Calu3 (cell line): ENCODE measurements around the gene SYNPR. TPM values are rescaled to one million over a fixed set of nuclear protein-coding genes. Genes with fewer than 3 reads are reported as not detected.
A peak's percentile ranks its signal among the peaks of the same experiment; 100 is the strongest.

Experiments
- BruUV-seq: library from RNA; stranded (reverse); fragments of 400-500 nt; replicated peaks from 2 replicates; lab custom pipeline; 2021; lab: Mats Ljungman, UMichigan
- CTCF ChIA-PET: fragments of 300-600 bp; sonication (Branson Sonifier 250); formaldehyde crosslinking; loops from one replicate; lab custom pipeline; 2022; ENCODE audit warnings: antibody characterized with exemption; lab: Charles Lee
- DNase-seq: peaks from one replicate; pipeline ENCODE4 v3.0.0; 2022
- H3K27ac Mint-ChIP-seq: one replicate; pipeline ENCODE4 v1.8.0; 2022; ENCODE audit warnings: mixed read lengths; ENCODE audit not compliant: unreplicated experiment
- H3K27me3 Mint-ChIP-seq: one replicate; pipeline ENCODE4 v1.8.0; 2022; ENCODE audit warnings: mixed read lengths; ENCODE audit not compliant: unreplicated experiment
- H3K36me3 Mint-ChIP-seq: one replicate; pipeline ENCODE4 v1.8.0; 2022; ENCODE audit warnings: mild to moderate bottlenecking, moderate library complexity, mixed read lengths; ENCODE audit not compliant: insufficient read depth, unreplicated experiment
- H3K4me1 Mint-ChIP-seq: one replicate; pipeline ENCODE4 v1.8.0; 2022; ENCODE audit warnings: mild to moderate bottlenecking, low read depth, mixed read lengths; ENCODE audit not compliant: unreplicated experiment
- H3K4me3 Mint-ChIP-seq: one replicate; pipeline ENCODE4 v1.8.0; 2022; ENCODE audit warnings: mild to moderate bottlenecking, low read depth, moderate library complexity, mixed read lengths; ENCODE audit not compliant: unreplicated experiment
- H3K9me3 Mint-ChIP-seq: one replicate; pipeline ENCODE4 v1.8.0; 2022; ENCODE audit warnings: low read depth, mixed read lengths; ENCODE audit not compliant: unreplicated experiment
- intact Hi-C: fragments of 100-400 bp; cut with micrococcal nuclease; formaldehyde crosslinking; loops from one replicate; pipeline ENCODE4 v1.10.0; 2022; ENCODE audit not compliant: unreplicated experiment
- total RNA-seq: library from RNA; stranded (reverse); gene quantifications from 2 replicates; pipeline ENCODE4 v1.2.3, GENCODE V29; 2022
- TF ChIP-seq, protein P1 (sequence below): fragments of 200-600 bp; IDR thresholded peaks from one replicate; pipeline ENCODE4 v1.8.0; 2022; ENCODE audit warnings: antibody characterized with exemption; ENCODE audit not compliant: unreplicated experiment

SYNPR gene
- total RNA-seq, 1 experiment from 2014 or later: 0.90 TPM

DNA sequence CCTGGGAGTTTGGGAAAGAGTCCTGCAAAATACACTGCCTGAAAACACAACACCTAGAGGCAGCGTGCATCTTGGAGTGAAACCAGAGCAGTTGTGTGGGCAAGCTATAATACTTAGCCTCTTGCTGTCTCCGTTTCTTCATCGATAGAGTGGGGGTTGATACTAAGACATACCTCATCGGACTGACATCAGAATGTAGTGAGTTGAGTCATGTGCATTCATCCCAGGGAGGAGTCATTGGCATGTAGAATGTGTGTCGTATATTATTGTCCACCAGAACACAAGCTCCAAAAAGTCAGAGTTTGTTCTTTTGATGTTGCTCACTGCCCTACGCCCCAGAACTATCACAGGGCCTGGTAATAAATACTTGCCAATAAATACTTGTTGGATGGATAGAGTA lies 378.7 kb downstream of the SYNPR start:
- BruUV-seq: no TSS peak
- intact Hi-C loops: no loop called here
- Mint-ChIP-seq H3K27me3 (no peaks in the 10 kb centered on the region), H3K4me1 (peaks cover 10% of the 10 kb centered on the region), H3K36me3 (no peaks in the 10 kb centered on the region), H3K9me3 (no peaks in the 10 kb centered on the region), H3K4me3 (no peak overlapping the region), H3K27ac (no peak overlapping the region)
- no peak for DNase-seq
- CTCF ChIA-PET: no interaction called here
- TF ChIP-seq, protein P1, sequence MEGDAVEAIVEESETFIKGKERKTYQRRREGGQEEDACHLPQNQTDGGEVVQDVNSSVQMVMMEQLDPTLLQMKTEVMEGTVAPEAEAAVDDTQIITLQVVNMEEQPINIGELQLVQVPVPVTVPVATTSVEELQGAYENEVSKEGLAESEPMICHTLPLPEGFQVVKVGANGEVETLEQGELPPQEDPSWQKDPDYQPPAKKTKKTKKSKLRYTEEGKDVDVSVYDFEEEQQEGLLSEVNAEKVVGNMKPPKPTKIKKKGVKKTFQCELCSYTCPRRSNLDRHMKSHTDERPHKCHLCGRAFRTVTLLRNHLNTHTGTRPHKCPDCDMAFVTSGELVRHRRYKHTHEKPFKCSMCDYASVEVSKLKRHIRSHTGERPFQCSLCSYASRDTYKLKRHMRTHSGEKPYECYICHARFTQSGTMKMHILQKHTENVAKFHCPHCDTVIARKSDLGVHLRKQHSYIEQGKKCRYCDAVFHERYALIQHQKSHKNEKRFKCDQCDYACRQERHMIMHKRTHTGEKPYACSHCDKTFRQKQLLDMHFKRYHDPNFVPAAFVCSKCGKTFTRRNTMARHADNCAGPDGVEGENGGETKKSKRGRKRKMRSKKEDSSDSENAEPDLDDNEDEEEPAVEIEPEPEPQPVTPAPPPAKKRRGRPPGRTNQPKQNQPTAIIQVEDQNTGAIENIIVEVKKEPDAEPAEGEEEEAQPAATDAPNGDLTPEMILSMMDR: no peak

DNA sequence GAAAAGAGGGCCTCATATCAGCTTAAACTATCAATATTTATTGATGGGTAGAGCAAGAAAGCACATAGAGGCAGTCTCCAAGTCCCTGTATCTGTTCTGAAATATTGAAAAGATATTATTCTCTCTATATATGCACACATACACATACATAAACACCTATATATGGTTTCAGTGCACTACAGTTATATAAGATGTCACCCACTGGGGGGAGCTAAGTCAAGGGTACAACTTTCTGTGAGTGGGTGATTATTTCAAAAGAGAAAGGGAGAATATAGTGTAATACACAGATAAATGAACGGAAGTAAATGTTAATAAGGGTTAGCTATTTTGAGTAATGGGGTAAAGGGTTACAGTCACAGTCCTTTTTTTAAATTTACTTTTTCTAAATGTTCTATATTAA lies 383.1 kb downstream of the SYNPR start:
- H3K27me3 Mint-ChIP-seq: no peaks in the 10 kb centered on the region
- DNase-seq: peak; percentile 23
- CTCF ChIA-PET: interaction anchor here (0.6 to 2.0 kb wide), 3 partner anchors 131 to 310 kb away, joined by 3 to 17 read pairs (median 7); no protein-coding TSS in a partner anchor
- no peak overlapping the region for H3K27ac Mint-ChIP-seq
- H3K36me3 Mint-ChIP-seq: no peaks in the 10 kb centered on the region
- TF ChIP-seq, protein P1: no peak
- H3K4me1 Mint-ChIP-seq: peaks cover 1% of the 10 kb centered on the region
- H3K9me3 Mint-ChIP-seq: no peaks in the 10 kb centered on the region
- no TSS peak for BruUV-seq
- no peak overlapping the region for H3K4me3 Mint-ChIP-seq
- intact Hi-C loops: loop anchor here (5.0 kb wide), 1 partner anchor 131 kb away; no protein-coding TSS in a partner anchor

DNA sequence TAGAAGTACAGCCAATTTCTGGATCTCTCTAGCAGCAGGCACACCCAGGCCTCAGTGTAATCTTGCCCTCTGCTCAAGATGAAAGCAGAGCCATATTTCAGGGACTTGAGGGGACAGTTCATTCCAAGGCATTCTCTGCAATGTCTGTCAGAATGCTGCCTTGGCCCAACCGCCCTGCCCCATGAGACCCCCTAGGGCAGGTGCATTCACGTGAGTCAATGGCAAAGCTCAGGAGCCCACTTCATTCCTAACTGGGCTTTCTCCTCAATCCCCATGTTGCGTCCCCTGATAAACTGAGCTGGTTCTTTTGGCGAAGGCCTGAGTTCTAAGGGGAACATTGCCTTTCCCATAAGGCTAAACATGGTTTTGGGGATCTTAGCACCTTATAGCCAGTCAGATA lies 383.9 kb downstream of the SYNPR start:
- CTCF ChIA-PET: interaction anchor here (0.7 to 2.0 kb wide), 6 partner anchors 130 to 312 kb away, joined by 3 to 17 read pairs (median 4); partner anchors contain the start of gene C3orf49
- BruUV-seq: no TSS peak
- intact Hi-C loops: loop anchor here (1.0 to 5.0 kb wide), 4 partner anchors 130 to 311 kb away; partner anchors contain the start of gene C3orf49

DNA sequence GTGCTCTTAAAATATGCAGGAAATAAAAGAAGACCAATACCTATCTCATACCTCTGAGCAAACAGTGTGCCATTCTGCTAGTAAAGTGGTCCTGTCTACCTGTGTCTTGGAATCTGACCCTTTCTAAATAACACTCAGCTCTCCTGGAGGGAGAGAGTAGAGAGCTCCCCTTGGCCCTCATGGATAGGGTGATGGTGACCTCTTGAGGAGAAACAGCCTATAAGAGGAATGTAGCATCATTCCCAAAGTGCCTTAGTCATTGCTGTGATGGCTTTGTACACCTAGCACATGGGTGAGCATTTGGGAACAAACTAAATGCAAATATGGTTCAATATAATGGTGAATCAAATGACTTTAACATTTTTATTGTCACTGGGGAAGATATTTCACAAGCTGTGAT lies 384.4 kb downstream of the SYNPR start:
- BruUV-seq: no TSS peak
- no peaks in the 10 kb centered on the region for H3K9me3 Mint-ChIP-seq
- intact Hi-C loops: loop anchor here (1.0 to 5.0 kb wide), 4 partner anchors 130 to 311 kb away; partner anchors contain the start of gene C3orf49
- H3K27ac Mint-ChIP-seq: no peak overlapping the region
- H3K27me3 Mint-ChIP-seq: no peaks in the 10 kb centered on the region
- TF ChIP-seq, protein P1: no peak
- CTCF ChIA-PET: interaction anchor here (0.7 to 2.0 kb wide), 6 partner anchors 130 to 312 kb away, joined by 3 to 17 read pairs (median 4); partner anchors contain the start of gene C3orf49
- H3K36me3 Mint-ChIP-seq: no peaks in the 10 kb centered on the region
- no peaks in the 10 kb centered on the region for H3K4me1 Mint-ChIP-seq
- DNase-seq: peak; percentile 35
- no peak overlapping the region for H3K4me3 Mint-ChIP-seq

More for the DNA sequence above, 383.9 kb downstream of the SYNPR start:
- TF ChIP-seq, protein P1: no peak
- no peaks in the 10 kb centered on the region for H3K4me1 Mint-ChIP-seq
- no peak overlapping the region for H3K27ac Mint-ChIP-seq
- no peak for DNase-seq
- no peaks in the 10 kb centered on the region for H3K27me3 Mint-ChIP-seq
- H3K4me3 Mint-ChIP-seq: no peak overlapping the region
- no peaks in the 10 kb centered on the region for H3K36me3 Mint-ChIP-seq
- H3K9me3 Mint-ChIP-seq: no peaks in the 10 kb centered on the region
